Superior temporal gyrus (tissue), 1 donor: ENCODE measurements around the gene CLCF1.
A peak's percentile ranks its signal among the peaks of the same experiment; 100 is the strongest.
"Not testable (repeated sequence)": the region's sequence is repeated elsewhere in the genome, so short reads cannot be mapped to it uniquely, and the experiment has no call there.

Source experiments
- DNase-seq: peaks from one replicate; pipeline ENCODE4 v3.0.0-alpha.2; 2016; ENCODE audit errors: extremely low spot score

The CLCF1 gene

GRCh38 chr11:67322049-67322448 lies 51.3 kb downstream of the CLCF1 start:
- no peak for DNase-seq

DNA sequence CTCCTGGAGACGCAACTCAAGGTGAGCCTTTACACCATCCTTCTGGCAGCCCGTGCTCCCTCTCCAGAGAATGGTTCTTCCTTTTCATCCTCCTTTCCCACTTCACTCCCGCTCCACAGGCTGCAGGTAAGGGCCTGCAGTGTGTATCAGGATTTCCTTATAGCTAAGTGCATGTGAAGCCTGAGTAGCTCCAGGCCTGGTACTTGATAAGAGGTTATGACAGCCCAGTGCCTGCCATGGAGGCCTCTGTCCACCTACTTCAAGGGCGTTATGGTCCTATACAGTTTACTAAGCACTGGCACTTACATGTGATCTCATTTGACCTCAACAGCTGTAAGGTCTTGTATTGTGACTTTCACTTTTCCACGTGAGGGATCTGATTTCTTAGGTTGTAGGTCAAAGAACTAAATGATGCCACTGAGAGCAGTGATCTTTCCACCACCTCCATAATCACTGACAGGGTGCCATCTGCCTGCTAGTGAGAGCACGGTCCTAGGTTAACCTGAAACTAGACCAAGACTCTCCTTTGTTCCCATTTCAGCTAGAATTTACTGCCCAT lies 52.0 kb downstream of the CLCF1 start:
- DNase-seq, result no peak

GRCh38 chr11:67320691-67321090 lies 52.7 kb downstream of the CLCF1 start:
- no peak for DNase-seq

- DNase-seq, result no peak
Measured at GRCh38 chr11:67320011-67320410, 53.4 kb downstream of the CLCF1 start.

DNA sequence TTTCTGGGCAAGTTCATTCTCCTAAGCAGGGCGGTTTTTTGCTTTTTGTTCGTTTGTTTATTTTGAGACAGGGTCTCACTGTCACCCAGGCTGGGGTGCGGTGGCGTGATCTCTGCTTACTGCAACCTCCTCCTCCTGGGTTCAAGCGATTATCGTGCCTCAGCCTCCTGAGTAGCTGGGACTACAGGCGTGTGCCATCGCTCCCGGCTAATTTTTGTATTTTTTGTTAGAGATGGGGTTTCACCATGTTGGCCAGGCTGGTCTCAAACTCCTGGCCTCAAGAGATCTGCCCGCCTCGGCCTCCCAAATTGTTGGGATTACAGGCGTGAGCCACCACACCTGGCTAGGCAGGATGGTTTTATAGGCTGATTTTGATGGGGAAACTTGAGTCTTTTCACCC lies 54.5 kb downstream of the CLCF1 start:
- not testable (repeated sequence) for DNase-seq

- no peak for DNase-seq
Measured at GRCh38 chr11:67317888-67318555, 55.4 kb downstream of the CLCF1 start.

DNA sequence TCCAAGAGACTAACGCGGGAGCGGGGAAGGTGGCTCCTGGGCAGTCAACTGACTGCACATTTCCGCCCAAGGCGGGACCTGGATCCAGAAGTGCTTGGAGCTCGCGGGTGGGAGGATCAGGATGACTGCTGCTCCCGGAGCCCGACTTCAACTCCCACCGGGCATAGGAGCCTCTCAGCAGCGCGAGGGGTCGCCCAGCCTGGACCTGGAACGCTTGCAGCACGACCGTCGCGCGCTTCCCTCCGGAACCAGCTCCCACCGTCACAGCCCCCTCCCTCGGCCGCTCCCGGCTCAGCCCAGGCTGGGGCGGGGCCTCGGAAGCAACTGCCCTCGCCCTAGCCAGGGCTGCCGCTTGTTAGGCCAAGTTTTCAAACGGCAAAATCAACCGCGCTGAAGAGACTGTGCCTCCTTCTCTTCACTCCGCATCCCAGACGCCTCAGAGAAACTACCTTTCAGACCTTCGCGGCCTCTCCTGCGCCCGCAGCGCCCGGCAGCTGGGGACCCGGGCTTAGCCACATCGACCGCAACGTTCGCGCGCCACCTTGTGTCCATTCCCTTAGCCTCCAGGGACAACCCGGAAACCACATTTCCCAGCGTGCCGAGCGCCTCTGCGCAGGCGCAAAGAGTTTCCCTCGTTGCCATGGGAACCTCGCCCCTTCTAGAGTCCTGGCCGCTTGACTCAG lies 56.1 kb downstream of the CLCF1 start:
- DNase-seq, result peak; percentile 99

- DNase-seq, result peak; percentile 76
Measured at GRCh38 chr11:67316882-67317204, 56.6 kb downstream of the CLCF1 start.

GRCh38 chr11:67315325-67315909 lies 58.0 kb downstream of the CLCF1 start:
- DNase-seq, result no peak

DNA sequence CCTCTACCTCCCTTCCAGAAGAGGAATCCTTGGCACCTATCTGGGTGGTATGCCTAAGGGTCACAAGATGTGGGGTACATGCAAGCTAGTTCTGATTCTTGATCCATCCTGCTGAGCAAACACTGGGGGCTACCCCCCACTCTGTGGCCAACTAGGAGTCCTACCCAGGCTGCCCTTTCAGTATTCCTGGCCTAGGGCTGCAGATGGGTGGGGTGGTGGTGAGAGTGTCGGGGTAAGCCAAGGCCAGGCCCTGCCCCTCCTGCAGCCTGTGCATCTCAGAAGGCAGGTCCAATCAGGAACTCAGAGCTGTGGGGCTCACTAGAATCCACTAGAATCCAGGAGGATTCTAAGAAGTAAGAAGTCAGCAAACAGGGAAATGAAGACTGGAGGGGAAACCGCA lies 59.2 kb downstream of the CLCF1 start:
- no peak for DNase-seq
